GM18508 (cell line): ENCODE measurements around the gene RECQL5.
"Not testable (repeated sequence)": the region's sequence is repeated elsewhere in the genome, so short reads cannot be mapped to it uniquely, and the experiment has no call there.

Experiments
- ATAC-seq: cut with Tn5 transposase; IDR thresholded peaks from one replicate; pipeline ENCODE4 v1.9.1; 2021; ENCODE audit warnings: moderate number of reproducible peaks; ENCODE audit not compliant: insufficient read depth, unreplicated experiment

The RECQL5 gene

GRCh38 chr17:75596320-75597087 is 70.5 kb downstream of the RECQL5 start:
- no peak for ATAC-seq

DNA sequence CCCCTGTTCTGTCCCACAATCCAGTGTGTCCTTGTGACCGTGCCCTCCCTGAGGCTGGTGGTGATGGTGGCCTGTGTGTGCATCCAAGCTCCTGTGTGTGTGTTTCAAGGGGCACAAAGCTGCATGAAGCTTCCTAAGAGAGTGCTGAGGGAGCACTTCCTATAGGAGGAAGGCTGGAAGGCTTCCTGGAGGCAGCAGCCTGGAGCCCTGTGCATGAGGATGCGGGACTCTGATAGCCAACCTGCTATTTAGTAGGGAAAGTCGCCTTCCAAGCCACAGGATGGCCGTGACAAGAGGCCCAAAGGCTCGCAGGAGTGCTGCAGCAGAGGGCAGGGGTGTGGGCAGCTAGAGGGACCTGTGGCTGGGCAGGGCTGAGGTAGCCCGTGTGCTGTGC is 71.0 kb downstream of the RECQL5 start:
- no peak for ATAC-seq

GRCh38 chr17:75595284-75595919 is 71.6 kb downstream of the RECQL5 start:
- no peak for ATAC-seq

- no peak for ATAC-seq
Measured at GRCh38 chr17:75594499-75595283, 72.3 kb downstream of the RECQL5 start.

DNA sequence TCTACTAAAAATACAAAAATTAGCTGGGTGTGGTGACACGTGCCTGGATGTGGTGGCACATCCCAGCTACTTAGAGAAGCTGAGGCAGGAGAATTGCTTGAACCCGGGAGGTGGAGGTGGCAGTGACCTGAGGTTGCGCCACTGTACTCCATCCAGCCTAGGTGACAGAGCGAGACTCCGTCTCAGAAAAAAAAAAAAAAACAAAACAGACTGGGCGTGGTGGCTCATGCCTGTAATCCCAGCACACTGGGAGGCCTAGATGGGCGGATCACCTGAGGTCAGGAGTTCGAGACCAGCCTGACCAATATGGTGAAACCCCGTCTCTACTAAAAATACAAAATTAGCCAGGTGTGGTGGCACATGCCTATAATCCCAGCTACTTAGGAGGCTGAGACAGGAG is 73.5 kb downstream of the RECQL5 start:
- ATAC-seq = not testable (repeated sequence)

DNA sequence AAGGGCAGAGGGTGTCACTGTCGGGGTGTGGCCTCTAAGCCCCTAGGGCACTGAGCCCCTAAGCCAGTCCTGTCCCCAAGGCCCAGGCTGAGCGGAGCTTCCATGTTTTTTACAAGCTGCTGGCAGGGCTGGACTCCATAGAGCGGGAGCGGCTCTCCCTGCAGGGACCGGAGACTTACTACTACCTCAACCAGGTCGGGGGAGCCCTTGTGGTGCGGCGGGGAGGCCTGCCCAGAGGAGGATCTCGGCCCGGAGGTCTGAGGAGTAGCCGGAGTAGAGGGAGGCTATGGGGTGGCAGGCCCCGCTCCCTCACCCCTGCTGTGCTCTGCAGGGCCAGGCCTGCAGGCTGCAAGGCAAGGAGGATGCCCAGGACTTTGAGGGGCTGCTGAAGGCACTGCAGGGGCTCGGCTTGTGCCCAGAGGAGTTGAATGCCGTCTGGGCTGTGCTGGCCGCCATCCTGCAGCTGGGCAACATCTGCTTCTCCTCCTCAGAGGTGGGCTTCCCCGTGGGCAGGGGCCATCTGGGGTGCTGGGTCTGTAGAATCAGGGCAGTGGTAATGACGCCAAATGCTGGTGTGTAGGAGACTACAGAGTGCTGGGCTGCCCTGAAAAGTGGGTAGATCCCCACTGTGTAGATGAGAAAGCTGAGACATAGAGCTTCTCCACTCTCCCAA is 74.5 kb downstream of the RECQL5 start:
- ATAC-seq = no peak

DNA sequence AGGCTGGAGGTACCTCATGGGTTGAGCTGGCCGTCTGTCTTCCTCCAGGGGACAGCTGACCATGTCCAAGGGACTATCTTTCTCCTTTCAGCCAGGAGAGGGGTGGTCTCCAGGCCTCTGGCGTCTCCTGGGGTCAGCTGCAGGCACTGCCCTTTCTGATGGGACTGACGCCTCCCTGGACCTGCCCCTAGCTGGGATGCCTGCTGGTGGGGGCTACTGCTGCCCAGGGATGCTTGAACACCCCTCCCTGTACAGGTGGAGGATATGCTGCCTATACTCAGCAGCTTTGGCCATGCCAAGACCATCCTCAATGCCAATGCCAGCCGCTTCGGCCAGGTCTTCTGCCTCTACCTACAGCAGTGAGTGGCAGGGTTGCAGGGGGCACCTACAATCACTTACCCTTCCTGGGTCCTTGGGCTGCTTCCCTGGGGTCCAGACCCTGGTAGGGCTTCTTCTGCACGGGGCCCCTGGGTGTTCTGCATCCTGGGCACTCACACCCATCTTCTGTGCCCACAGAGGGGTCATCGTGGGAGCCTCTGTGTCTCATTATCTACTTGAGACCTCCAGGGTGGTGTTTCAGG is 75.1 kb downstream of the RECQL5 start:
- no peak for ATAC-seq

GRCh38 chr17:75590849-75591721 is 75.9 kb downstream of the RECQL5 start:
- ATAC-seq = no peak

- ATAC-seq = no peak
Measured at GRCh38 chr17:75590314-75590761, 76.6 kb downstream of the RECQL5 start.

GRCh38 chr17:75589919-75590303 is 77.0 kb downstream of the RECQL5 start:
- no peak for ATAC-seq

GRCh38 chr17:75589012-75589918 is 77.7 kb downstream of the RECQL5 start:
- no peak for ATAC-seq

DNA sequence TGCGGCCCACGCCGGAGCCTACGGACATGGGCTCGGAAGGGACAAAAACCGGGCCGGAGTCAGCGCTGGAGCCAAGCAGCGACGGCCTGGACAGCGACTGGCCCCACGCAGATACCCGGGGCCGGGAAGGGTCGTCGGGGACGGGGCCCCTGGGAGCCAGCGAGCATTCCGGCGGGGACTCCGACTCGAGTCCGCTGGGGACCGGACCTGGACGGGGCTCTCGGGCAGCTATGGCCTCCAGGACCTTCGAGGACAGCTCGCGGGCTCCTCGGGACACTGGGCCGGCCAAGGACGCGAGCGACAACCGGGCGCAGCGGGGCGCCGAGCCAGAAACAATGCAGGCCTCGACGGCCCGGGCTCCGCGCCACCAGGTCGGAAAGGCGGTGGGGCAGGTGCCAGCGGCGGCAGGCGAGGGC is 78.3 kb downstream of the RECQL5 start:
- no peak for ATAC-seq

DNA sequence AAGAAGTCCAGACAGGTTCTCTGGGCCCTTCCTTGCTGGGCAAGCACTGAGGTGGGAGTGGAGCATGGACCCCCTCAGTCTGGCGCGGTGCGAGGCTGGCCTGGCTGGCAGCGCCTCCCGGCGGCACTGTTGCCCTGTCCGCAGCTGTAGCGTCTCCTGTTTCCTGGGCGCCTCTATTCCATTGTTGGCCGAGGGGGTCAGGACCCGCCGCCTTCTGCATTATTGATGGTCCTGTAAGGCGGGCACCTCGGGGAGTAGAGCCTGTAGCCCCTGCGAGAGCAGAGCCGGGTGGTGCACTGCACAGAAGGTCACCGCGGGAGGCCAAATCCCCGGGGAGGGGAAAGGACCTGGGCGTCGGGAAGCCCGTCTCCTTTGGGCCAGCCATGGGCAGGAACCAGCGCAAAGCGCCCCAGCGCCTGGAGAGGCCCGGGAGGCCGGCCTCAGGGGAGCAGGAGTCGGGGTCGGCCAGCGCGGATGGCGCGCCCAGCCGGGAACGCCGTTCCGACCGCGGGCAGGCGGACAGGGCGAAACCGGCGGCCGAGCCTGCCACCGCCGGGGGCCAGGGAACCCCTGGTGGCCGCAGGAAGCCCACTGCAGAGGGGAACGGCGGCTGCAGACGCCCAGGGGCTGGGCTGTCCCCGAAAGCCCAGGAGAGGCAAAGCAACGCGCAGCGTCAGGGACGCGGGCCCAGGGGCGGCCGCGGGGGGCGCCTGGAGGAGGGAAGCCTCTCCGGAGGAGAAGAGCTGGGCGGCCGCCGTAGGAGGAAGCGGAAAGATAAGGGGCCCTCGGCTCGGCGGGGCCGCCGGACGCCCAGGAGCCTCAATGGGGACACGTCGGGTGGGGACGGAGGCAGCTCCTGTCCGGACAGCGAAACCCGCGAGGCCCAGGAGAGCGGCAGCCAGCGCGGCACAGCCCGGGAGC is 79.0 kb downstream of the RECQL5 start, which contains the start of gene MYO15B:
TSS of gene MYO15B (plus strand) at position 126 of the 921 bp plus-strand sequence. CDS start at position 384, 258 bp downstream.
- ATAC-seq = no peak

GRCh38 chr17:75584849-75585175 is 82.1 kb downstream of the RECQL5 start:
- no peak for ATAC-seq

DNA sequence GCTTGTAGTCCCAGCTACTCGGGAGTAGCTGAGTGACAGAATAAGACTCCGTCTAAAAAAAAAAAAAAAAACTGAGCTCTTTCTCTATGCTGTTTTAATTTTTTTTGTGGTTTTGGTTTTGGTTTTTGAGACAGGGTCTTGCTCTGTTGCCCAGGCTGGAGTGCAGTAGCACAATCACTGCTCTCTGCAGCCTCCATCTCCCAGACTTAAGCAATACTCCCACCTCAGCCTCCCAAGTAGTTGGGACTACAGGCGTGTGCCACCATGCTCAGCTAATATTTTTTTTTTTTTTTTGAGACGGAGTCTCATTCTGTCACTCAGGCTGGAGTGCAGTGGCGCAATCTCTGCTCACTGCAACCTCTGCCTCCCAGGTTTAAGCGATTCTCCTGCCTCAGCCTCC is 83.8 kb downstream of the RECQL5 start:
- ATAC-seq = not testable (repeated sequence)

- not testable (repeated sequence) for ATAC-seq
Measured at GRCh38 chr17:75581121-75581725, 85.7 kb downstream of the RECQL5 start.
